Prostate gland (tissue), 2 donors: ENCODE data around the gene PDZRN4. TPM values are rescaled to one million over a fixed set of nuclear protein-coding genes. Genes with fewer than 3 reads are reported as not detected.

Experiments used
- DNase-seq: peaks from one replicate; pipeline ENCODE4 v3.0.0-alpha.2; 2019; ENCODE audit warnings: low spot score
- H3K27ac ChIP-seq, 2 donors: fragments of 200-600 bp; sonication (generic); 2 replicates each; pipeline ENCODE4 v1.5.1; 2017 to 2019
- H3K27me3 ChIP-seq: fragments of 200-600 bp; sonication (generic); replicated peaks from 2 replicates; pipeline ENCODE4 v1.5.1; 2019; ENCODE audit not compliant: insufficient read depth
- H3K36me3 ChIP-seq, 2 donors: fragments of 200-600 bp; sonication (generic); 1 replicate in 1 of 2; 2 replicates in 1 of 2; pipeline versions ENCODE4 v1.5.1 to v1.8.1; 2017 to 2019
- H3K4me1 ChIP-seq: fragments of 200-600 bp; sonication (generic); replicated peaks from 2 replicates; pipeline ENCODE4 v1.5.1; 2019
- H3K4me3 ChIP-seq, 2 donors: fragments of 200-600 bp; sonication (generic); 2 replicates each; pipeline ENCODE4 v1.5.1; 2017 to 2019
- H3K9me3 ChIP-seq: fragments of 200-600 bp; sonication (generic); 2 replicates; pipeline ENCODE4 v1.5.1; 2017
- POLR2A ChIP-seq: fragments of 450-650 bp; IDR thresholded peaks from one replicate; pipeline ENCODE4 v1.6.1; 2016; ENCODE audit warnings: antibody characterized with exemption, mild to moderate bottlenecking
- POLR2AphosphoS5 ChIP-seq: sonication (generic); formaldehyde crosslinking; IDR thresholded peaks from one replicate; pipeline ENCODE4 v1.6.1; 2017; ENCODE audit warnings: antibody characterized with exemption
- WGBS: methylation state at CpG from one replicate; pipeline ENCODE4 v1.1.5; 2018; 5-methylcytosine and 5-hydroxymethylcytosine counted together
- intact Hi-C: fragments of 100-400 bp; cut with DNase I; formaldehyde crosslinking; loops from one replicate; pipeline ENCODE4 v1.14.2; 2022
- total RNA-seq, 2 donors: library from RNA; depleted of rRNA; stranded (reverse); fragments of >200 nt; gene quantifications; one replicate each; pipeline ENCODE4 v1.1.0, GENCODE V29; 2016
- TF ChIP-seq, protein P1 (sequence below), 4 experiments: fragments of 200-600 bp in 2 of 4; fragments of 450-650 bp in 2 of 4; sonication (generic) in 2 of 4; IDR thresholded peaks; 1 replicate in 3 of 4; 2 replicates in 1 of 4; pipeline ENCODE4 v1.5.1; 2016 to 2019; ENCODE audit warnings: antibody characterized with exemption in 4 of 4, mild to moderate bottlenecking in 2 of 4, moderate library complexity in 2 of 4

The PDZRN4 gene
- total RNA-seq, 2 donors from 2014 or later: 6.5 to 21.1 TPM

DNA sequence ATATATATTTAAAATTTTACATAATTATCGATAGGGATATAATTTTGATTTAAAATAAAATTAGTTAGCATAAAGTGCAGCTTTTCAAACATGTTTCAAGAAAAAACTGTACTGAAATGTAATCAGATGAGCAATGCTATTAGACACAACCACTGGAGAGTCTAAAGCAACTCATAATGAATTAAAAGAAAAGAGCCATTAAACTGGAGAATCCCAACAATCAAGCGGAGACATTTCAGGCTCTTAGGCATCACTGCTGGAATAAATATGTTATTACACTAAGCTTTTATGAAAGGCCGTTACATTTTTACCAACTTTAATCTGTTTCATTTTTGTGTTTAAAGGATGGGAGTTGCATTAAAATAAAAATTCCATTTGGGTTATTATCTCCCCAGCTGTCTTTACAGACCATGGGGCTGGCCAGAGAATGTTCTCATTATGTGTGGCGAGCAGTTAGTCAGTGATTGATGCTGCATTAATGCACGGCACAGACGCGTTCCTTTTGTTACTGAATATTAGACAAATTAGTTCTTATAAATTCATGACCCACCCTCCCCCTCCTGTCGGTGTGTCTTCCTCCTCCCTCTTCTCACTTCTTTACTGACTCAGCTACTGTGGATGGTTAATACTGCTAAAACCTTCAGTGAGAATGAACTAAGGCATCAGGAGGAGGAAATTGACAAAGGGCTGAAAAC, 156.8 kb downstream of the PDZRN4 start:
- no peaks in the 10 kb centered on the region for H3K4me1 ChIP-seq
- no peak overlapping the region for H3K27ac ChIP-seq
- intact Hi-C loops: no loop called here
- H3K9me3 ChIP-seq: no peaks in the 10 kb centered on the region
- no peak for DNase-seq
- H3K27me3 ChIP-seq: no peaks in the 10 kb centered on the region
- no peak for TF ChIP-seq POLR2AphosphoS5
- no peak for TF ChIP-seq POLR2A
- TF ChIP-seq, protein P1, sequence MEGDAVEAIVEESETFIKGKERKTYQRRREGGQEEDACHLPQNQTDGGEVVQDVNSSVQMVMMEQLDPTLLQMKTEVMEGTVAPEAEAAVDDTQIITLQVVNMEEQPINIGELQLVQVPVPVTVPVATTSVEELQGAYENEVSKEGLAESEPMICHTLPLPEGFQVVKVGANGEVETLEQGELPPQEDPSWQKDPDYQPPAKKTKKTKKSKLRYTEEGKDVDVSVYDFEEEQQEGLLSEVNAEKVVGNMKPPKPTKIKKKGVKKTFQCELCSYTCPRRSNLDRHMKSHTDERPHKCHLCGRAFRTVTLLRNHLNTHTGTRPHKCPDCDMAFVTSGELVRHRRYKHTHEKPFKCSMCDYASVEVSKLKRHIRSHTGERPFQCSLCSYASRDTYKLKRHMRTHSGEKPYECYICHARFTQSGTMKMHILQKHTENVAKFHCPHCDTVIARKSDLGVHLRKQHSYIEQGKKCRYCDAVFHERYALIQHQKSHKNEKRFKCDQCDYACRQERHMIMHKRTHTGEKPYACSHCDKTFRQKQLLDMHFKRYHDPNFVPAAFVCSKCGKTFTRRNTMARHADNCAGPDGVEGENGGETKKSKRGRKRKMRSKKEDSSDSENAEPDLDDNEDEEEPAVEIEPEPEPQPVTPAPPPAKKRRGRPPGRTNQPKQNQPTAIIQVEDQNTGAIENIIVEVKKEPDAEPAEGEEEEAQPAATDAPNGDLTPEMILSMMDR (IDR thresholded peaks at IDR 0.05): no peak
- 51% methylated on average over 8 of the region's 8 CpGs for WGBS
- no peak overlapping the region for H3K4me3 ChIP-seq
- no peaks in the 10 kb centered on the region for H3K36me3 ChIP-seq

DNA sequence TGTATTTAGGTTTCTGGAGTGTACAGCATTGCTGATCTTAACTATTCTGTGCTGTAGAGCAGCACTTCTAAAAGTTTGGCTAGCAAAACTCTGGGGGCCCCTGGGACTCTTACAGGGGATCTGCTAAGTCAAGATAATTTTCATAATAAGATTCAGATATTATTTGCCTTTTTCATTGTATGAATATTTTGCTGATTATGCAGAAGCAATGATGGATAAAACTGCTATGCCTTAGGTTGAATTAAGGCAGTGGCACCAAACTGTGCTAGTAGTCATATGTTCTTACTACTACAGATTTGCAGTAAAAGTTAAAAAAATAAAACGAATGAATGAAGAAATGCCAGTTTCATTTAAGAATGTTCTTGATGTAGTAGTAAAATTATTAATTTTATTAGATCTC, 160.1 kb downstream of the PDZRN4 start:
- Histone ChIP-seq H3K4me1 (no peaks in the 10 kb centered on the region), H3K27me3 (no peaks in the 10 kb centered on the region), H3K27ac (no peak overlapping the region), H3K4me3 (no peak overlapping the region), H3K36me3 (no peaks in the 10 kb centered on the region), H3K9me3 (no peaks in the 10 kb centered on the region)
- intact Hi-C loops: no loop called here
- 87% methylated on average over 1 of the region's 1 CpG for WGBS
- TF ChIP-seq POLR2A (no peak), POLR2AphosphoS5 (no peak)
- TF ChIP-seq, protein P1 (IDR thresholded peaks at IDR 0.05): no peak
- no peak for DNase-seq

DNA sequence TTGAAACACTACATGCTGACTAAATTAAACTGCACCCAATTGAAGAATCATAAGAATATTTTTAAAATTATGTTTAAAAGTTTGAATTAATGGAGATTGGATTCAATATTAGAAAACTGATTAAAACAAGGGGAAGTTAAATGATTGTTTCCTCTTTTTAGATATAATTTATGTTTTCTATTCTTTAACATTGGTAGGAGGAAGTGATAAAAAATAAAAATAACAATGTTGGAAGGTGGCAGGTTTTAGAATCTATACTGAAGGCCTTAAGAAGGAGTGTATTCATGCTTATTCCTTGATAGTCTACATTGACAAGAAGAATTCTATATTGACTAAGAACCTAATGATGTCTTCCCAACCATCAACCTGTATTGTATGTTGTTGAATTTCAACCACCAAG, 168.1 kb downstream of the PDZRN4 start:
- Histone ChIP-seq H3K9me3 (no peaks in the 10 kb centered on the region), H3K27me3 (no peaks in the 10 kb centered on the region), H3K36me3 (no peaks in the 10 kb centered on the region), H3K4me3 (no peak overlapping the region), H3K4me1 (no peaks in the 10 kb centered on the region), H3K27ac (no peak overlapping the region)
- intact Hi-C loops: no loop called here
- DNase-seq: no peak
- TF ChIP-seq, protein P1 (IDR thresholded peaks at IDR 0.05): no peak
- TF ChIP-seq POLR2AphosphoS5: no peak

DNA sequence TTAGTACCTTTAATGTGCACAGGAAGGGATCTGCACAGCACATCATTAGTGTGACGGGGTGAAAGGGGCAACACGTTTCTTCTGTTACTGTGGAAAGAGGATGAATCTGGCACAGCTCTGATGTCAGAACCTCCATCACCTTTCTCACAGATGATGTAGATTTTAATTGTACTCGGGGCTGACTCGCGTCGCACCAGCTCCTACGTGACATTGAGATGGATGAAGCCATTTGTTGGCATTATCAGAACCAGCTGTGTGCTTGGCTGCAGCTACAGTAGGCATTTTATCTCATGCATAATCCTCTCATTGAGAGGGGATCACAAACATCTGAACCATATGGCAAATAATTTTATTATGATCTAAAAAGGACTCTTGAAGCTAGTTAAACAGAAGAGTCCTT, 173.6 kb downstream of the PDZRN4 start:
- intact Hi-C loops: no loop called here
- Histone ChIP-seq H3K9me3 (no peaks in the 10 kb centered on the region), H3K27ac (no peak overlapping the region), H3K4me3 (no peak overlapping the region), H3K27me3 (no peaks in the 10 kb centered on the region), H3K36me3 (no peaks in the 10 kb centered on the region), H3K4me1 (no peaks in the 10 kb centered on the region)
- no peak for DNase-seq
- TF ChIP-seq, protein P1 (IDR thresholded peaks at IDR 0.05): no peak
- no peak for TF ChIP-seq POLR2AphosphoS5
- TF ChIP-seq POLR2A: no peak
- WGBS: 77% methylated on average over 7 of the region's 7 CpGs

DNA sequence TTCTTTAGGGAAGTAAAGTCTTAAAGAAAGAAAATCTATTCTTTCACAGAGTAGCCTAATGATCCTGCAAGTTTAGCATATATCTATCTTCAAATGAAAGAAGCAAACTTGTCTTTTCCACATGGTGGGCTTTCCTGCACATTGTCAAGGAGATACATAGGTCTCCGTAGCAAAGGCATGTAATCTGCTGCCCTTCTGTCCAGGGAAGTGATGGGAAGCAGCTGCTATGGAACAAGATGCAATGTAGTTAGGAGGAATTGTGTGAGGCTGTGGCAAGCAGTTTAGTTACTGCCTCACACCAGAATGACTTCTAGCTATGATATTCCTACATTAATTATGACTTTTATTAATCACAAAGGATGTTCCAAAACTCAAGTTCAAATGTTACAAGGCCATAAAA, 174.4 kb downstream of the PDZRN4 start:
- H3K27ac ChIP-seq: no peak overlapping the region
- H3K27me3 ChIP-seq: no peaks in the 10 kb centered on the region
- no peak overlapping the region for H3K4me3 ChIP-seq
- H3K4me1 ChIP-seq: no peaks in the 10 kb centered on the region
- no peaks in the 10 kb centered on the region for H3K36me3 ChIP-seq
- no peak for DNase-seq
- WGBS: 79% methylated on average over 1 of the region's 1 CpG
- intact Hi-C loops: no loop called here
- no peak for TF ChIP-seq POLR2AphosphoS5
- TF ChIP-seq POLR2A: no peak
- TF ChIP-seq, protein P1 (IDR thresholded peaks at IDR 0.05): no peak
- no peaks in the 10 kb centered on the region for H3K9me3 ChIP-seq
